Natural killer cell (primary cell): ENCODE measurements around the gene TMEM147. TPM values are rescaled to one million over a fixed set of nuclear protein-coding genes. Genes with fewer than 3 reads are reported as not detected.

Experiments used
- ATAC-seq, 3 donors: fragments of 150-1000 bp in 2 of 3; fragments of 200-7000 bp in 1 of 3; cut with Tn5 transposase; 1 replicate in 1 of 3; 2 replicates in 2 of 3; pipeline ENCODE4 v1.10.0; 2021; ENCODE audit warnings: mild to moderate bottlenecking in 2 of 3, moderate library complexity in 2 of 3
- DNase-seq, 2 donors: peaks; one replicate each; pipeline versions ENCODE4 v3.0.0 to v3.0.0-alpha.2; 2013 to 2021; ENCODE audit warnings: mixed read lengths in 1 of 2
- H3K27ac ChIP-seq: one replicate; pipeline ENCODE4 v1.5.1; 2013; ENCODE audit warnings: mild to moderate bottlenecking, low read length
- H3K27me3 ChIP-seq: one replicate; pipeline ENCODE4 v1.6.1; 2013; ENCODE audit warnings: low read length; ENCODE audit not compliant: control insufficient read depth, insufficient read depth
- H3K36me3 ChIP-seq: one replicate; pipeline ENCODE4 v1.6.1; 2013; ENCODE audit warnings: low read length; ENCODE audit not compliant: control insufficient read depth, insufficient read depth
- H3K4me1 ChIP-seq: one replicate; pipeline ENCODE4 v1.6.1; 2013; ENCODE audit warnings: low read length; ENCODE audit not compliant: control insufficient read depth, insufficient read depth
- H3K4me3 ChIP-seq: one replicate; pipeline ENCODE4 v1.5.1; 2013; ENCODE audit warnings: low read length
- H3K9me3 ChIP-seq: one replicate; pipeline ENCODE4 v1.6.1; 2013; ENCODE audit warnings: low read length; ENCODE audit not compliant: control insufficient read depth, insufficient read depth
- H3K27ac Mint-ChIP-seq, 2 donors: one replicate each; pipeline ENCODE4 v1.8.0; 2022; ENCODE audit warnings: mild to moderate bottlenecking in 2 of 2, mixed read lengths in 2 of 2, moderate library complexity in 1 of 2
- H3K27me3 Mint-ChIP-seq, 2 donors: one replicate each; pipeline ENCODE4 v1.8.0; 2022; ENCODE audit warnings: low read depth in 2 of 2, mixed read lengths in 2 of 2
- H3K36me3 Mint-ChIP-seq: one replicate; pipeline ENCODE4 v1.8.0; 2022; ENCODE audit warnings: mixed read lengths
- H3K4me1 Mint-ChIP-seq, 2 donors: one replicate each; pipeline ENCODE4 v1.8.0; 2022; ENCODE audit warnings: mixed read lengths in 2 of 2
- H3K4me3 Mint-ChIP-seq: one replicate; pipeline ENCODE4 v1.8.0; 2022; ENCODE audit warnings: mild to moderate bottlenecking, moderate library complexity, mixed read lengths
- H3K9me3 Mint-ChIP-seq, 2 donors: one replicate each; pipeline ENCODE4 v1.8.0; 2022; ENCODE audit warnings: mixed read lengths in 2 of 2
- CTCF ChIP-seq: fragments of 200-600 bp; IDR thresholded peaks from one replicate; pipeline ENCODE4 v1.8.0; 2022; ENCODE audit warnings: antibody characterized with exemption
- WGBS: methylation state at CpG from one replicate; pipeline ENCODE4 v1.1.7; 2013; ENCODE audit warnings: missing lambda C conversion rate; ENCODE audit not compliant: insufficient coverage; 5-methylcytosine and 5-hydroxymethylcytosine counted together
- intact Hi-C: fragments of 100-400 bp; cut with micrococcal nuclease; formaldehyde crosslinking; loops from one replicate; pipeline ENCODE4 v1.14.2; 2022
- total RNA-seq, 4 donors: library from RNA; stranded (reverse); fragments of 120-200 nt in 1 of 4; gene quantifications; one replicate each; pipeline versions ENCODE4 v1.2.3 to v1.2.4, GENCODE V29; 2013 to 2022

Gene TMEM147
- total RNA-seq, 3 donors from 2014 or later (not counting 1 experiment from before 2014, with no cell fraction given) = 30.6 to 37.9 (median 31.2) TPM

- Histone ChIP-seq H3K27me3 (peaks cover 17% of the 10 kb centered on the region), H3K36me3 (no peaks in the 10 kb centered on the region), H3K4me1 (peaks cover 19% of the 10 kb centered on the region), H3K9me3 (no peaks in the 10 kb centered on the region), H3K4me3 (peak overlapping the region; percentile 7), H3K27ac (no peak overlapping the region)
- H3K36me3 Mint-ChIP-seq = no peaks in the 10 kb centered on the region
- H3K27ac Mint-ChIP-seq = no peak overlapping the region
- peaks cover 4 to 22% of the 10 kb centered on the region in 2 donors for H3K4me1 Mint-ChIP-seq
- WGBS = 9% methylated on average over 60 of the region's 60 CpGs
- H3K9me3 Mint-ChIP-seq = no peaks in the 10 kb centered on the region
- peak overlapping the region; percentile 75 for H3K4me3 Mint-ChIP-seq
- TF ChIP-seq CTCF = no peak
- peaks cover 14 to 55% of the 10 kb centered on the region in 2 donors for H3K27me3 Mint-ChIP-seq
- peak in 1 of 2 donors; percentile 62 for DNase-seq
- peak; percentile 52 to 85 (median 78) for ATAC-seq
- intact Hi-C loops = no loop called here
Observed at GRCh38 chr19:35557539-35558399, 12.3 kb downstream of the TMEM147 start.

DNA sequence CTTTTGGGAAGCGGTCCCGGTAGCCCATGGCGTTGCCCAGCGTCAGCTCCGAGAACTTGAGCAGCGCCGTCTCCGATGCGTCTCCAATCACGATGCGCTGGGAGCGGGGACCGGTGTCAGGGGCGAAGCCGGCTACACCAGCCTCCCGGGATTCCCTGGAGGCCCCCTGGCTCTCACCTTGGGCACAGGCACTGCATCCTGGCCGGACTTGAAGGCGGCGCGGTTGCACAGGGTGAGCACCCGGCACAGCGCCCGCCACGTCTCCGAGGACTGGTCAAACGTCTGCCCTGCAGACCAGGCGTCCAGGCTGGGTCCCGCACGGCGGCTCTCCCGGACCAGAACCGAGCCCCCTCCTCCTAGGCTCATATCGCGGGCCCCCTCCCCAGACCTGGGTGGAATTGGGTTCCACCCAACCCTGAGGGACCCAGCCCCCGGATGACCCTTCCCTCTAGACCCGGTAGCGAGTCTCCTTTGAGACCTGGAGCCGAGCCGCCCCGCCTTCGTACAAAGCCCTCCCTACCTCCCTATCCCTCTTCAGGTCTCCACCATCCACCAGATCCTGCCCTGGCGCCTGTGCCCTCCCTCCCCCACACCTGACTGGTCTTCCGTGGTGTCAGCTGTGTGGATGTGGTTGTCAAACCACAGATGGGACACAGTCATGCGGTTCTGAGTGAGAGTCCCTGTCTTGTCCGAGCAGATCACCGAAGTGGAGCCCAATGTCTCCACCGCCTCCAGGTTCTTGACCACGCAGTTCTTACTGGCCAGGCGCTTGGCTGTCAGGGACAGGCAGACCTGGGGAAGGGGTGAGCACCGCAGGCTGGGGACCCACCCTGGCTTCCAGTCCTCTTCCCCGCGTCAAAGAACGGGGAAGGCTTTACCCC lies 13.2 kb downstream of the TMEM147 start:
- H3K4me3 ChIP-seq = no peak overlapping the region
- Mint-ChIP-seq H3K36me3 (no peaks in the 10 kb centered on the region), H3K4me1 (peaks cover 4 to 22% of the 10 kb centered on the region in 2 donors), H3K9me3 (no peaks in the 10 kb centered on the region), H3K27me3 (peaks cover 14 to 58% of the 10 kb centered on the region in 2 donors), H3K4me3 (no peak overlapping the region), H3K27ac (no peak overlapping the region)
- H3K9me3 ChIP-seq = no peaks in the 10 kb centered on the region
- WGBS = 32% methylated on average over 52 of the region's 53 CpGs
- no peak overlapping the region for H3K27ac ChIP-seq
- peaks cover 17% of the 10 kb centered on the region for H3K27me3 ChIP-seq
- no peak for TF ChIP-seq CTCF
- ATAC-seq (no peak), DNase-seq (no peak)
- peaks cover 19% of the 10 kb centered on the region for H3K4me1 ChIP-seq
- intact Hi-C loops = no loop called here
- no peaks in the 10 kb centered on the region for H3K36me3 ChIP-seq

- Mint-ChIP-seq H3K27ac (no peak overlapping the region), H3K4me3 (no peak overlapping the region), H3K27me3 (peaks cover 14 to 54% of the 10 kb centered on the region in 2 donors), H3K4me1 (peaks cover 4 to 22% of the 10 kb centered on the region in 2 donors), H3K36me3 (no peaks in the 10 kb centered on the region), H3K9me3 (no peaks in the 10 kb centered on the region)
- DNase-seq (no peak), ATAC-seq (no peak)
- Histone ChIP-seq H3K27ac (no peak overlapping the region), H3K9me3 (no peaks in the 10 kb centered on the region), H3K4me1 (peaks cover 19% of the 10 kb centered on the region), H3K36me3 (no peaks in the 10 kb centered on the region), H3K27me3 (peaks cover 17% of the 10 kb centered on the region), H3K4me3 (no peak overlapping the region)
- intact Hi-C loops = no loop called here
- no peak for TF ChIP-seq CTCF
- 60% methylated on average over 11 of the region's 11 CpGs for WGBS
Observed at GRCh38 chr19:35559281-35559659, 13.8 kb downstream of the TMEM147 start.
